ENCODE measurements around the gene ADRA2C. TPM values are rescaled to one million over a fixed set of nuclear protein-coding genes. Genes with fewer than 3 reads are reported as not detected.
A peak's percentile ranks its signal among the peaks of the same experiment; 100 is the strongest.

ADRA2C gene
- total and polyA plus RNA-seq, 2 of the 13 experiments (the other 11 are each of a cell fraction or from before 2014, with no cell fraction given) = 15.4 to 69.7 TPM

GRCh38 chr4:3756343-3757059 is 9.7 kb upstream of the ADRA2C start (continued):
- TF ChIP-seq ZNF143 (CRISPR knock-in tag; IDR thresholded peaks at IDR 0.05) = peak; percentile 85
- no peak for TF ChIP-seq AHR (CRISPR knock-in tag; IDR thresholded peaks at IDR 0.05)
- TF ChIP-seq, protein P1, sequence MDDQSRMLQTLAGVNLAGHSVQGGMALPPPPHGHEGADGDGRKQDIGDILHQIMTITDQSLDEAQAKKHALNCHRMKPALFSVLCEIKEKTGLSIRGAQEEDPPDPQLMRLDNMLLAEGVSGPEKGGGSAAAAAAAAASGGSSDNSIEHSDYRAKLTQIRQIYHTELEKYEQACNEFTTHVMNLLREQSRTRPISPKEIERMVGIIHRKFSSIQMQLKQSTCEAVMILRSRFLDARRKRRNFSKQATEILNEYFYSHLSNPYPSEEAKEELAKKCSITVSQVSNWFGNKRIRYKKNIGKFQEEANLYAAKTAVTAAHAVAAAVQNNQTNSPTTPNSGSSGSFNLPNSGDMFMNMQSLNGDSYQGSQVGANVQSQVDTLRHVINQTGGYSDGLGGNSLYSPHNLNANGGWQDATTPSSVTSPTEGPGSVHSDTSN (CRISPR knock-in tag; IDR thresholded peaks at IDR 0.05; ENCODE audit: borderline replicate concordance) = no peak
- TF ChIP-seq, protein P2, sequence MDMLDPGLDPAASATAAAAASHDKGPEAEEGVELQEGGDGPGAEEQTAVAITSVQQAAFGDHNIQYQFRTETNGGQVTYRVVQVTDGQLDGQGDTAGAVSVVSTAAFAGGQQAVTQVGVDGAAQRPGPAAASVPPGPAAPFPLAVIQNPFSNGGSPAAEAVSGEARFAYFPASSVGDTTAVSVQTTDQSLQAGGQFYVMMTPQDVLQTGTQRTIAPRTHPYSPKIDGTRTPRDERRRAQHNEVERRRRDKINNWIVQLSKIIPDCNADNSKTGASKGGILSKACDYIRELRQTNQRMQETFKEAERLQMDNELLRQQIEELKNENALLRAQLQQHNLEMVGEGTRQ (IDR thresholded peaks at IDR 0.05; ENCODE audit: low read depth, low read length) = peak; percentile 57
- TF ChIP-seq, protein P2 (CRISPR knock-in tag; IDR thresholded peaks at IDR 0.05; ENCODE audit: borderline replicate concordance) = peak; percentile 82; the same call in 1 of the 2 replicates
- TF ChIP-seq ZNF646 (CRISPR knock-in tag; IDR thresholded peaks at IDR 0.05) = no peak
- no peak for TF ChIP-seq ZNF510 (CRISPR knock-in tag; IDR thresholded peaks at IDR 0.05; ENCODE audit: low read depth)
- no peak for TF ChIP-seq SIN3B (IDR thresholded peaks at IDR 0.05; ENCODE audit: low read length)
- TF ChIP-seq RFXANK (CRISPR knock-in tag; IDR thresholded peaks at IDR 0.05) = no peak
- TF ChIP-seq ZNF883 (CRISPR knock-in tag; IDR thresholded peaks at IDR 0.05; ENCODE audit: not compliant biosample characterization) = no peak
- no peak for TF ChIP-seq LCORL (IDR thresholded peaks at IDR 0.05)
- no peak for TF ChIP-seq LCORL (CRISPR knock-in tag; IDR thresholded peaks at IDR 0.05)
- no peak for TF ChIP-seq DMAP1 (CRISPR knock-in tag; IDR thresholded peaks at IDR 0.05)
- no peak for TF ChIP-seq HNRNPH1 (optimal IDR thresholded peaks at IDR 0.05; ENCODE audit: low read depth, low read length)
- TF ChIP-seq THAP11 (CRISPR knock-in tag; IDR thresholded peaks at IDR 0.05) = peak; percentile 96
- no peak for TF ChIP-seq ZBTB42 (CRISPR knock-in tag; IDR thresholded peaks at IDR 0.05)
- no peak for TF ChIP-seq HES4 (CRISPR knock-in tag; IDR thresholded peaks at IDR 0.05; ENCODE audit: borderline replicate concordance)
- TF ChIP-seq SMYD3 (CRISPR knock-in tag; IDR thresholded peaks at IDR 0.05) = no peak
- no peak for TF ChIP-seq ZNF800 (CRISPR knock-in tag; IDR thresholded peaks at IDR 0.05)
- no peak for TF ChIP-seq TBL1XR1 (IDR thresholded peaks at IDR 0.05; ENCODE audit: borderline replicate concordance, low read length, partially characterized antibody)

Measured in HepG2 (cell line).